ENCODE data around the gene SMIM23. TPM values are rescaled to one million over a fixed set of nuclear protein-coding genes. Genes with fewer than 3 reads are reported as not detected.

SMIM23 gene
- total RNA-seq, 1 experiment from 2014 or later, result not detected

DNA sequence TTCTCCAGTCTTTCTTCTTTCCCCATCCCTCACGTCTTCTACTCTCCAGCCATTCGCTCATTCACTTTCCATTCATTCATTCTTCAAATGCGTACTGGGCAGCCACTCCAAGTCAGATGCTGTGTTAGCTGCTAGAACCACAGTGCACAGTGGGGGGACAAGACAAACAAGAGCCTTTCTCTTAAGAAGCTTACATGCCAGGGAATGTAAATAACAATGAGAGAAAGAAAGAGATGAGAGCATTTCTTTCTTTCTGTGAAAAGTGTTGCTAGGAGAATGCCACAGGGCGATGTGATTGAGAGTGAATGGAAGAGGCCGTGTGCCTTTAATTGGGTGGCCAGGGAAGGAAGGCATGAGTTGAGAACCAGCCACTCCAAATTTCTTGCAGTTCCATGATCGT lies 46.3 kb upstream of the SMIM23 start (continued):
- no peak for TF ChIP-seq ATF1 (CRISPR knock-in tag; IDR thresholded peaks at IDR 0.05)
- no peak for TF ChIP-seq ESRRA (CRISPR knock-in tag; IDR thresholded peaks at IDR 0.05; ENCODE audit: borderline replicate concordance)
- no peak for TF ChIP-seq ZNF396 (CRISPR knock-in tag; IDR thresholded peaks at IDR 0.05; ENCODE audit: borderline replicate concordance)

DNA sequence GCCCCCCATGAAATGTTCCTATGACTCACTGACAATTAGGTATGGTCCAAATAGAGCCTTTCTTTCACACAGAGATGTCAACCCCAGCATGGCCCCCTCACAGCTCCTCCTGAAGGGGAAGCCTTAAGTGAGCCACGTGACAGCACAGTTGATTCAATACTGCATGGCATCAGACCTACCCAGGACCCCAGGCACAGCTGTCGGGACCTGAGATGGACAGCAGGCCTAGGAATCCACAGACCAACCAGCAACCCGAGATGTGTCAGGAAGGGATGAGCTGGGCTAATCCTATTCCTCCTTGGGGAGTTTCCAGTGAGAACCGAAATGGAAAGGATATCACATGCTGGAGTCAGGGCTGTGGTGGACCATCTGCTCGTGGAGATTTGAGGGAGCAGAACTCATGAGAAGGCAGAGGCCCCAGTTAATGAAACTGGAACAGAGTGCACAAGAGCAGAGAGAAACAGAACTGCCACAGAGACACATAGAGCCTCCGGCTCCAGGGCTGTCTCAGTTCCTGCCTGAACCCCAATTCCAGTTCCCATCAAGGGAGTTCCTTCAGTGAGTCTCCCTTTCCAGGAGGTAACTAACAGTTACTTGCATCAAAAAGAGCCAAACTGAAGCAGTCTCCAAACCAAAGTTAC lies 42.1 kb upstream of the SMIM23 start:
- POLR2A ChIA-PET, result no interaction called here
- TF ChIP-seq, protein P1, sequence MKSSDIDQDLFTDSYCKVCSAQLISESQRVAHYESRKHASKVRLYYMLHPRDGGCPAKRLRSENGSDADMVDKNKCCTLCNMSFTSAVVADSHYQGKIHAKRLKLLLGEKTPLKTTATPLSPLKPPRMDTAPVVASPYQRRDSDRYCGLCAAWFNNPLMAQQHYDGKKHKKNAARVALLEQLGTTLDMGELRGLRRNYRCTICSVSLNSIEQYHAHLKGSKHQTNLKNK (CRISPR knock-in tag; IDR thresholded peaks at IDR 0.05), result no peak
- TF ChIP-seq TP53 (CRISPR knock-in tag; IDR thresholded peaks at IDR 0.05), result no peak
- TF ChIP-seq OVOL2 (CRISPR knock-in tag; IDR thresholded peaks at IDR 0.05; ENCODE audit: borderline replicate concordance), result no peak
- no peak for TF ChIP-seq ZNF219 (CRISPR knock-in tag; IDR thresholded peaks at IDR 0.05; ENCODE audit: borderline replicate concordance)
- TF ChIP-seq RELA (CRISPR knock-in tag; IDR thresholded peaks at IDR 0.05; ENCODE audit: borderline replicate concordance), result no peak
- TF ChIP-seq, protein P2, sequence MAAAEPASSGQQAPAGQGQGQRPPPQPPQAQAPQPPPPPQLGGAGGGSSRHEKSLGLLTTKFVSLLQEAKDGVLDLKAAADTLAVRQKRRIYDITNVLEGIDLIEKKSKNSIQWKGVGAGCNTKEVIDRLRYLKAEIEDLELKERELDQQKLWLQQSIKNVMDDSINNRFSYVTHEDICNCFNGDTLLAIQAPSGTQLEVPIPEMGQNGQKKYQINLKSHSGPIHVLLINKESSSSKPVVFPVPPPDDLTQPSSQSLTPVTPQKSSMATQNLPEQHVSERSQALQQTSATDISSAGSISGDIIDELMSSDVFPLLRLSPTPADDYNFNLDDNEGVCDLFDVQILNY (CRISPR knock-in tag; IDR thresholded peaks at IDR 0.05), result no peak
- no peak for TF ChIP-seq ZNF232 (CRISPR knock-in tag; IDR thresholded peaks at IDR 0.05)
- no peak for TF ChIP-seq FOXK1 (CRISPR knock-in tag; IDR thresholded peaks at IDR 0.05)
- TF ChIP-seq, protein P3, sequence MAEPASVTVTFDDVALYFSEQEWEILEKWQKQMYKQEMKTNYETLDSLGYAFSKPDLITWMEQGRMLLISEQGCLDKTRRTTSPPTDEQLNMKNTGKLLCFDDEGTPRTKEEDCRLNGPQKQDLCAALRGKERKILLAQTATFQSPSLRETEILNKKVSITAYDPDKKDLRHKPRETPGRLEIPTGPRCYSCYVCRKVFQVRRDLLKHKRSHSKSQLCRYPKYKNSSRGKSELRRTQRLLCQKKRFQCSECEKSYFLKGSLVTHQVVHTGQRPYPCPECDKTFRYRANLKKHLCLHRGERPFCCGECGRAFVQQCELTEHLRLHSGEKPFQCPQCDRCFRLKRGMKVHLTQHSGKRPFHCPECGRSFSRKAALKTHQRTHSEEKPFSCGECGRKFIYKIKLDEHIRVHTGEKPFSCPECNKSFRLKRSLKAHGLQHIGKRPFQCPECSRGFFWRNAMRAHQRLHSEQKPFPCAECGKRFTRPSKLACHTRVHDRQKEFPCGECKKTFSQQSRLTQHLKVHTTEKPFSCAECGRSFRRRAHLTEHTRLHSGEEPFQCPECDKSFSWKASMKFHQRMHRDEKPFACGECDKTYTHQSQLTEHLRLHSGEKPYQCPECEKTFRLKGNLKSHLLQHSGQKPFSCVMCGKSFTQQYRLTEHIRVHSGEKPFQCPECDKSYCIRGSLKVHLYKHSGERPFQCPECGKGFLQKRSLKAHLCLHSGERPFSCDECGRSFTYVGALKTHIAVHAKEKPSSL (CRISPR knock-in tag; conservative IDR thresholded peaks at IDR 0.05), result no peak
- no peak for TF ChIP-seq ZNF416 (CRISPR knock-in tag; IDR thresholded peaks at IDR 0.05)
- TF ChIP-seq EMX1 (CRISPR knock-in tag; IDR thresholded peaks at IDR 0.05), result no peak
- TF ChIP-seq FOXJ3 (CRISPR knock-in tag; IDR thresholded peaks at IDR 0.05; ENCODE audit: borderline replicate concordance), result no peak
- no peak for TF ChIP-seq PRRX2 (CRISPR knock-in tag; IDR thresholded peaks at IDR 0.05)
- no peak for TF ChIP-seq MYBL2 (CRISPR knock-in tag; IDR thresholded peaks at IDR 0.05)
- TF ChIP-seq, protein P4, sequence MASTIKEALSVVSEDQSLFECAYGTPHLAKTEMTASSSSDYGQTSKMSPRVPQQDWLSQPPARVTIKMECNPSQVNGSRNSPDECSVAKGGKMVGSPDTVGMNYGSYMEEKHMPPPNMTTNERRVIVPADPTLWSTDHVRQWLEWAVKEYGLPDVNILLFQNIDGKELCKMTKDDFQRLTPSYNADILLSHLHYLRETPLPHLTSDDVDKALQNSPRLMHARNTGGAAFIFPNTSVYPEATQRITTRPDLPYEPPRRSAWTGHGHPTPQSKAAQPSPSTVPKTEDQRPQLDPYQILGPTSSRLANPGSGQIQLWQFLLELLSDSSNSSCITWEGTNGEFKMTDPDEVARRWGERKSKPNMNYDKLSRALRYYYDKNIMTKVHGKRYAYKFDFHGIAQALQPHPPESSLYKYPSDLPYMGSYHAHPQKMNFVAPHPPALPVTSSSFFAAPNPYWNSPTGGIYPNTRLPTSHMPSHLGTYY (CRISPR knock-in tag; IDR thresholded peaks at IDR 0.05), result no peak
- TF ChIP-seq ELF4 (CRISPR knock-in tag; IDR thresholded peaks at IDR 0.05; ENCODE audit: low read depth), result no peak
- TF ChIP-seq GTF2I (CRISPR knock-in tag; conservative IDR thresholded peaks at IDR 0.05), result no peak
- no peak for TF ChIP-seq JUN (CRISPR knock-in tag; IDR thresholded peaks at IDR 0.05)
- no peak overlapping the region for H3K27ac Mint-ChIP-seq
- H3K27me3 Mint-ChIP-seq (ENCODE audit: low read depth), result no peaks in the 10 kb centered on the region; the same call in 1 of the 2 replicates
- H3K36me3 Mint-ChIP-seq, result no peaks in the 10 kb centered on the region
- H3K4me1 Mint-ChIP-seq, result peaks cover 23% of the 10 kb centered on the region
- ATAC-seq (no peak), DNase-seq (ENCODE audit: low spot score) (no peak)
- H3K9me3 Mint-ChIP-seq, result peaks cover 3% of the 10 kb centered on the region; the same call in 1 of the 2 replicates
- no peak overlapping the region for H3K4me3 Mint-ChIP-seq
- CTCF ChIA-PET, result interaction anchor here (1.0 kb wide), 1 partner anchor 106 kb away, joined by 3 read pairs; no protein-coding TSS in a partner anchor

DNA sequence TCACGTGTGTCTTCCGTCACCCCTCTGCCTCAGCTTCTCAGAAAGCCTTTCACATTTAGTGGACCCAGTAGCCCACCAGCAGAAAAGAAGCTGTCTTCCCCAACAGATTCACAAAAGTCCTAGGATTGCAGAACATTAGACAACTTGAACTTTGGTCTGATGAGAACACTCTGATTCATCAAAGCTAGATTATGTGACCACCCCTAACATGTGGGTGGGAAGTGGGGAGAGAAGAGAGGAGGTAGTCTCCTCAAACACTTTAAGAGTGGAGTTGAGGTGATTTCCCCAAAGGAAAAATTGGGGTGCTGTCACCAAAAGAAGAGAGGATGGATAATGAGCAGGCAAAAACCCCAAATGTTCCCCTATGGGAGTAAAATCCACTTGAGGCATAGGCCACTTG lies 41.4 kb upstream of the SMIM23 start:
- no peak for DNase-seq (ENCODE audit: low spot score)
- no peak overlapping the region for H3K4me3 Mint-ChIP-seq
- H3K27ac Mint-ChIP-seq, result no peak overlapping the region
- H3K9me3 Mint-ChIP-seq, result peaks cover 3% of the 10 kb centered on the region; the same call in 1 of the 2 replicates
- no peaks in the 10 kb centered on the region for H3K36me3 Mint-ChIP-seq
- peaks cover 16% of the 10 kb centered on the region for H3K4me1 Mint-ChIP-seq
- no peak for ATAC-seq
- ChIA-PET POLR2A (no interaction called here), CTCF (interaction anchor here (1.0 kb wide), 1 partner anchor 105 kb away, joined by 3 read pairs; no protein-coding TSS in a partner anchor)
- no peaks in the 10 kb centered on the region; the same call in 1 of the 2 replicates for H3K27me3 Mint-ChIP-seq (ENCODE audit: low read depth)
- TF ChIP-seq, protein P3 (CRISPR knock-in tag; conservative IDR thresholded peaks at IDR 0.05), result no peak
- TF ChIP-seq ZNF423 (CRISPR knock-in tag; IDR thresholded peaks at IDR 0.05) (no peak), ZBTB21 (CRISPR knock-in tag; IDR thresholded peaks at IDR 0.05; ENCODE audit: borderline replicate concordance) (no peak), NFE2L1 (CRISPR knock-in tag; IDR thresholded peaks at IDR 0.05) (no peak), ZNF138 (CRISPR knock-in tag; conservative IDR thresholded peaks at IDR 0.05) (no peak), ESRRA (CRISPR knock-in tag; IDR thresholded peaks at IDR 0.05; ENCODE audit: borderline replicate concordance) (no peak), GRHL2 (CRISPR knock-in tag; IDR thresholded peaks at IDR 0.05; ENCODE audit: insufficient replicate concordance, severe bottlenecking) (no peak)
- TF ChIP-seq, protein P5, sequence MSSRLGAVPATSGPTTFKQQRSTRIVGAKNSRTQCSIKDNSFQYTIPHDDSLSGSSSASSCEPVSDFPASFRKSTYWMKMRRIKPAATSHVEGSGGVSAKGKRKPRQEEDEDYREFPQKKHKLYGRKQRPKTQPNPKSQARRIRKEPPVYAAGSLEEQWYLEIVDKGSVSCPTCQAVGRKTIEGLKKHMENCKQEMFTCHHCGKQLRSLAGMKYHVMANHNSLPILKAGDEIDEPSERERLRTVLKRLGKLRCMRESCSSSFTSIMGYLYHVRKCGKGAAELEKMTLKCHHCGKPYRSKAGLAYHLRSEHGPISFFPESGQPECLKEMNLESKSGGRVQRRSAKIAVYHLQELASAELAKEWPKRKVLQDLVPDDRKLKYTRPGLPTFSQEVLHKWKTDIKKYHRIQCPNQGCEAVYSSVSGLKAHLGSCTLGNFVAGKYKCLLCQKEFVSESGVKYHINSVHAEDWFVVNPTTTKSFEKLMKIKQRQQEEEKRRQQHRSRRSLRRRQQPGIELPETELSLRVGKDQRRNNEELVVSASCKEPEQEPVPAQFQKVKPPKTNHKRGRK (CRISPR knock-in tag; IDR thresholded peaks at IDR 0.05; ENCODE audit: borderline replicate concordance), result no peak
